Measurements from ENCODE around the gene TUBB4B. TPM values are rescaled to one million over a fixed set of nuclear protein-coding genes. Genes with fewer than 3 reads are reported as not detected.

The TUBB4B gene
- total and polyA plus RNA-seq, 2 of the 4 experiments (the other 2 are of a cell fraction), result 237 to 529 TPM

DNA sequence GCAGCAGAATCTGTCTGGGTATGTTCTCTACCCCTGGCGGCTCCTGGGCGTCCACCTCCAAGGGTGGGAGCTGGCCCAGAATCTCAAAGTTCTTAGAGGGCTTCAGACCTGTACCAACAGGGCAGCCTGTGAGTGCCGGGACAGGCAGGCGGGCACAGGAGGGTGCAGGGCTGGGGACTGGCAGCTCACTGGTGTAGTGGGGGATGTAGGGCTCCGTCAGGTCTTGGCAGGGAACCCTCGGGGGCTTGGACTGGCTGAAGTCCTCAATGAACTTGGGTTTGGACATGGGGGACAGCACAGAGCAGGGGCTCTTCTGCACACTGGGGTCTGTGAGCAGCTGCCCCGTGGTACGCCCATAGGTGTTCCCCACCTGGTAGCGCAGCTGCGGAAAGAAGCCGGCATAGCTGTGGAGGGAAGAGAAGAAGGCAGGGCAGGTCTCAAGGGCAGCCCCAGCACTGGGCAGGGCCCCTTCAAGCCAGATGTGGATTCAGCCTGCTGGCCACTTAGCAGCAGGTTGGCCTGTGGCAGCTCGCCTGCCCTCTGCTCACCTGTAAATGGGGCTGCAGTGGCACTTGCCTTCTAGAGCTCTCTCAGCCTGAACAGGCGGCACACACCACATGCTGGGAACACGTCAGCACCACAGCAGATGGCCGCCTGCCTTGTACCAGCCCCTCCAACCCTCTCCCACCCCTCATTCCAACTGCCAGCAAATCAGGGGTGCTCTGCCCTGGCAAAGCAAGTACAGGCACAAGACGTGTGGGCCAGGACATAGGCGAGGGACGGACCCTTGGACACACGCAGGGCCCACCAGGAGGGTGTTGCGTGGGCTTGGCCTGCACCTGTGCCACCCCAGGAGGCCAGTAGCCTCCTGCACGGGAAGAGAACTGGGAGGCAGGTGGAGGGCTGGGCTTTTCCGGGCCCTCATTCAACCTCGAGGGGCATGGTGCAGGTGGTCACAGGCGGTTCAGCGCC, 4.6 kb downstream of the TUBB4B start:
- H4K91ac ChIP-seq (ENCODE audit: insufficient read depth, low read depth, low read length), result no peak overlapping the region
- no peak overlapping the region for H4K5ac ChIP-seq (ENCODE audit: low read depth, low read length)
- no peak overlapping the region for H3K4me2 ChIP-seq (ENCODE audit: low read depth, low read length)
- ChIA-PET CTCF (no interaction called here), POLR2A (ENCODE audit: unreplicated experiment) (interaction anchor here (1.9 kb wide), 1 partner anchor 9 kb away, joined by 9 read pairs; the partner anchor contains the start of gene NELFB)
- intact Hi-C loops (cut with micrococcal nuclease), result no loop called here
- no peak overlapping the region for H3K14ac ChIP-seq (replicated peaks; ENCODE audit: low read depth, low read length)
- in situ Hi-C loops (cut with MboI; ENCODE audit: low sequenced_read_pairs), result no loop called here
- H4K20me1 ChIP-seq (ENCODE audit: insufficient read depth, low read length), result peaks cover 33% of the 10 kb centered on the region
- no peak overlapping the region for H3K23ac ChIP-seq (ENCODE audit: low read depth, low read length)
- H2AK5ac ChIP-seq (ENCODE audit: low read depth, low read length), result no peak overlapping the region
- no peak overlapping the region for H2BK15ac ChIP-seq (ENCODE audit: low read depth, low read length)
- no peak overlapping the region for H3K56ac ChIP-seq (ENCODE audit: extremely low read depth, insufficient read depth, low read length)
- DNase-seq (no peak), ATAC-seq (ENCODE audit: low read depth) (no peak)
- WGBS, 2 experiments (ENCODE audit: extremely low coverage in 2 of 2, insufficient read length in 1 of 2), result 94% methylated on average over 12 of the region's 25 CpGs; no CpG with 5 or more reads in 1 of the 2 experiments
- H3K36me3 ChIP-seq (ENCODE audit: control insufficient read depth, insufficient read depth, low read length), result peaks cover 19% of the 10 kb centered on the region
- no peak overlapping the region for H3K27ac ChIP-seq (ENCODE audit: insufficient read depth, low read length)
- no peak overlapping the region for H2BK120ac ChIP-seq (ENCODE audit: low read depth, low read length)
- H2AK9ac ChIP-seq (replicated peaks; ENCODE audit: low read depth, low read length, poor library complexity), result no peak overlapping the region
- no peak overlapping the region for H2BK20ac ChIP-seq (ENCODE audit: low read depth, low read length)
- H3K4ac ChIP-seq (ENCODE audit: low read depth, low read length), result no peak overlapping the region
- H2BK5ac ChIP-seq (ENCODE audit: low read depth, low read length, poor library complexity, severe bottlenecking), result no peak overlapping the region
- H3K18ac ChIP-seq (ENCODE audit: low read depth, low read length), result no peak overlapping the region
- H3K9me1 ChIP-seq (ENCODE audit: insufficient read depth, low read length), result peaks cover 4% of the 10 kb centered on the region
- H3K4me3 ChIP-seq (ENCODE audit: insufficient read depth, low read depth, low read length), result no peak overlapping the region
- H2AFZ ChIP-seq (replicated peaks; ENCODE audit: low read length, poor library complexity), result no peak overlapping the region
- TF ChIP-seq MXI1 (IDR thresholded peaks at IDR 0.05; ENCODE audit: borderline replicate concordance, low read depth, low read length), result no peak
- TF ChIP-seq, protein P1, sequence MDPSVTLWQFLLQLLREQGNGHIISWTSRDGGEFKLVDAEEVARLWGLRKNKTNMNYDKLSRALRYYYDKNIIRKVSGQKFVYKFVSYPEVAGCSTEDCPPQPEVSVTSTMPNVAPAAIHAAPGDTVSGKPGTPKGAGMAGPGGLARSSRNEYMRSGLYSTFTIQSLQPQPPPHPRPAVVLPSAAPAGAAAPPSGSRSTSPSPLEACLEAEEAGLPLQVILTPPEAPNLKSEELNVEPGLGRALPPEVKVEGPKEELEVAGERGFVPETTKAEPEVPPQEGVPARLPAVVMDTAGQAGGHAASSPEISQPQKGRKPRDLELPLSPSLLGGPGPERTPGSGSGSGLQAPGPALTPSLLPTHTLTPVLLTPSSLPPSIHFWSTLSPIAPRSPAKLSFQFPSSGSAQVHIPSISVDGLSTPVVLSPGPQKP (IDR thresholded peaks at IDR 0.05; ENCODE audit: borderline replicate concordance, low read depth, low read length), result no peak
- TF ChIP-seq RFX5 (IDR thresholded peaks at IDR 0.05; ENCODE audit: low read depth, low read length), result no peak
- no peak for TF ChIP-seq RAD21 (IDR thresholded peaks at IDR 0.05; ENCODE audit: low read length)
- TF ChIP-seq, protein P2, sequence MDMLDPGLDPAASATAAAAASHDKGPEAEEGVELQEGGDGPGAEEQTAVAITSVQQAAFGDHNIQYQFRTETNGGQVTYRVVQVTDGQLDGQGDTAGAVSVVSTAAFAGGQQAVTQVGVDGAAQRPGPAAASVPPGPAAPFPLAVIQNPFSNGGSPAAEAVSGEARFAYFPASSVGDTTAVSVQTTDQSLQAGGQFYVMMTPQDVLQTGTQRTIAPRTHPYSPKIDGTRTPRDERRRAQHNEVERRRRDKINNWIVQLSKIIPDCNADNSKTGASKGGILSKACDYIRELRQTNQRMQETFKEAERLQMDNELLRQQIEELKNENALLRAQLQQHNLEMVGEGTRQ (IDR thresholded peaks at IDR 0.05; ENCODE audit: low read depth, low read length), result no peak
- TF ChIP-seq CHD1 (IDR thresholded peaks at IDR 0.05; ENCODE audit: low read depth, low read length), result no peak
- TF ChIP-seq MAZ (IDR thresholded peaks at IDR 0.05; ENCODE audit: borderline replicate concordance, low read depth, low read length), result no peak
- no peak for TF ChIP-seq BHLHE40 (IDR thresholded peaks at IDR 0.05; ENCODE audit: low read depth, low read length)
- TF ChIP-seq, protein P3, sequence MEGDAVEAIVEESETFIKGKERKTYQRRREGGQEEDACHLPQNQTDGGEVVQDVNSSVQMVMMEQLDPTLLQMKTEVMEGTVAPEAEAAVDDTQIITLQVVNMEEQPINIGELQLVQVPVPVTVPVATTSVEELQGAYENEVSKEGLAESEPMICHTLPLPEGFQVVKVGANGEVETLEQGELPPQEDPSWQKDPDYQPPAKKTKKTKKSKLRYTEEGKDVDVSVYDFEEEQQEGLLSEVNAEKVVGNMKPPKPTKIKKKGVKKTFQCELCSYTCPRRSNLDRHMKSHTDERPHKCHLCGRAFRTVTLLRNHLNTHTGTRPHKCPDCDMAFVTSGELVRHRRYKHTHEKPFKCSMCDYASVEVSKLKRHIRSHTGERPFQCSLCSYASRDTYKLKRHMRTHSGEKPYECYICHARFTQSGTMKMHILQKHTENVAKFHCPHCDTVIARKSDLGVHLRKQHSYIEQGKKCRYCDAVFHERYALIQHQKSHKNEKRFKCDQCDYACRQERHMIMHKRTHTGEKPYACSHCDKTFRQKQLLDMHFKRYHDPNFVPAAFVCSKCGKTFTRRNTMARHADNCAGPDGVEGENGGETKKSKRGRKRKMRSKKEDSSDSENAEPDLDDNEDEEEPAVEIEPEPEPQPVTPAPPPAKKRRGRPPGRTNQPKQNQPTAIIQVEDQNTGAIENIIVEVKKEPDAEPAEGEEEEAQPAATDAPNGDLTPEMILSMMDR (conservative IDR thresholded peaks at IDR 0.05; ENCODE audit: low read depth, low read length), result no peak
- H4K8ac ChIP-seq (ENCODE audit: low read depth in 2 of 2, low read length in 2 of 2), result no peak overlapping the region
- H3K27me3 ChIP-seq (ENCODE audit: control insufficient read depth, insufficient read depth, low read length), result no peaks in the 10 kb centered on the region
- BruUV-seq (replicated peaks), result no TSS peak
- peaks cover 7% of the 10 kb centered on the region; the same call in 1 of the 2 replicates for H3K4me1 ChIP-seq (ENCODE audit: control insufficient read depth, insufficient read depth, low read length)
- peaks cover 3 to 28% of the 10 kb centered on the region in 2 experiments; a peak in 3 of 4 replicates for H3K79me1 ChIP-seq (ENCODE audit: low read depth in 1 of 2, low read length in 2 of 2)
- H3K9me3 ChIP-seq (ENCODE audit: control insufficient read depth, insufficient read depth, low read length), result no peaks in the 10 kb centered on the region
- H3K9ac ChIP-seq (ENCODE audit: low read depth, low read length), result no peak overlapping the region
- dilution Hi-C loops (cut with HindIII; ENCODE audit: low sequenced_read_pairs, unreplicated experiment), result no loop called here

Data from IMR-90 (cell line).